K562 (cell line): Measurements from ENCODE around the gene CCND3. TPM values are rescaled to one million over a fixed set of nuclear protein-coding genes. Genes with fewer than 3 reads are reported as not detected.
A peak's percentile ranks its signal among the peaks of the same experiment; 100 is the strongest.

Experiments used
- CBFA2T2 ChIP-seq: fragments of 450-650 bp; conservative IDR thresholded peaks from 2 replicates; pipeline ENCODE4 v1.6.1; 2017; ENCODE audit warnings: mild to moderate bottlenecking
- DIDO1 ChIP-seq: fragments of 450-650 bp; IDR thresholded peaks from 2 replicates; pipeline ENCODE4 v1.6.1; 2016; ENCODE audit warnings: low read depth, missing biosample characterization, missing genetic modification characterization
- FOXK2 ChIP-seq, 2 experiments: fragments of 450-650 bp; IDR thresholded peaks in 1 of 2; conservative IDR thresholded peaks in 1 of 2; 2 replicates each; pipeline ENCODE4 v1.6.1; 2016; ENCODE audit warnings: low read depth in 2 of 2, mild to moderate bottlenecking in 1 of 2
- HIVEP1 ChIP-seq: fragments of 250-450 bp; sonication (Bioruptor Pico); IDR thresholded peaks from 2 replicates; pipeline ENCODE4 v1.4.0; 2020; ENCODE audit warnings: mild to moderate bottlenecking
- HNRNPLL ChIP-seq: fragments of 200-400 bp; formaldehyde crosslinking; IDR thresholded peaks from 2 replicates; pipeline ENCODE4 v1.6.1; 2017; ENCODE audit warnings: low read length, low read depth, mild to moderate bottlenecking; ENCODE audit not compliant: poor library complexity, severe bottlenecking
- POLR2AphosphoS2 ChIP-seq: IDR thresholded peaks from 2 replicates; pipeline ENCODE4 v1.6.1; 2012; ENCODE audit warnings: low read length, improper control_type of control experiment
- PTTG1 ChIP-seq: fragments of 450-650 bp; IDR thresholded peaks from 2 replicates; pipeline ENCODE4 v1.6.1; 2016; ENCODE audit warnings: low read depth, mild to moderate bottlenecking, missing genetic modification characterization, missing compliant biosample characterization
- SAP30 ChIP-seq: fragments of 200-600 bp; sonication (generic); IDR thresholded peaks from 2 replicates; pipeline ENCODE4 v1.6.1; 2012; ENCODE audit warnings: borderline replicate concordance, low read depth, mild to moderate bottlenecking, moderate library complexity, low read length, control low read depth, inconsistent platforms; ENCODE audit not compliant: insufficient read depth, poor library complexity, severe bottlenecking
- SIN3B ChIP-seq: fragments of 450-650 bp; IDR thresholded peaks from 2 replicates; pipeline ENCODE4 v1.6.1; 2017; ENCODE audit warnings: low read depth, mild to moderate bottlenecking, moderate library complexity
- TAF7 ChIP-seq: fragments of 450-650 bp; IDR thresholded peaks from 2 replicates; pipeline ENCODE4 v1.6.1; 2016; ENCODE audit warnings: missing genetic modification characterization, missing compliant biosample characterization
- TBL1XR1 ChIP-seq, 2 experiments: IDR thresholded peaks; 2 replicates each; pipeline ENCODE4 v1.6.1; 2012; ENCODE audit warnings: improper control_type of control experiment in 2 of 2, low read length in 2 of 2, mild to moderate bottlenecking in 1 of 2
- WHSC1 ChIP-seq: IDR thresholded peaks from one replicate; pipeline ENCODE4 v1.6.1; 2012; ENCODE audit warnings: low read length, control low read depth, inconsistent platforms
- XRCC4 ChIP-seq: IDR thresholded peaks from one replicate; pipeline ENCODE4 v1.6.1; 2011; ENCODE audit not compliant: insufficient read depth, insufficient read length; ENCODE audit errors: extremely low read depth
- ZNF146 ChIP-seq: IDR thresholded peaks from one replicate; pipeline ENCODE4 v1.6.1; 2018; ENCODE audit warnings: missing compliant biosample characterization; ENCODE audit not compliant: unreplicated experiment
- ZNF764 ChIP-seq: fragments of 250-450 bp; sonication (Bioruptor Pico); IDR thresholded peaks from 2 replicates; pipeline ENCODE4 v1.4.0; 2020; ENCODE audit warnings: low read depth, mild to moderate bottlenecking, moderate library complexity
- polyA plus RNA-seq, 8 experiments: library from polyadenylated mRNA; depleted of rRNA in 4 of 8; stranded (reverse) in 5 of 8; unstranded in 3 of 8; fragments of >200 nt; fragmentation: Nextera tagmentation in 2 of 8; fragmentation: Illumina TruSeq in 1 of 8; extraction: Ambion mirVana in 2 of 8; extraction: Trizol in 1 of 8; gene quantifications; 2 replicates each; pipeline versions ENCODE4 v1.2.1 to v1.2.3, GENCODE V29; 2011 to 2014; ENCODE audit warnings: inconsistent platforms in 1 of 8, missing spikeins in 1 of 8
- total RNA-seq, 7 experiments: library from RNA; depleted of rRNA in 6 of 7; stranded (reverse); fragments of >200 nt in 6 of 7; fragmentation: Illumina TruSeq in 2 of 7; extraction: Trizol in 2 of 7; gene quantifications; 2 replicates each; pipeline versions ENCODE4 v1.2.1 to v1.2.3, GENCODE V29; 2011 to 2021; ENCODE audit warnings: low replicate concordance in 1 of 7
- TF ChIP-seq, protein P1 (sequence below): IDR thresholded peaks from 2 replicates; pipeline ENCODE4 v1.6.1; 2011; ENCODE audit not compliant: insufficient read length; ENCODE audit errors: extremely low read depth
- TF ChIP-seq, protein P2 (sequence below): sonication (generic); formaldehyde crosslinking; IDR thresholded peaks from 2 replicates; pipeline ENCODE4 v1.8.1; 2023; ENCODE audit warnings: mild to moderate bottlenecking, missing genetic modification reagents, moderate library complexity

The CCND3 gene
- total and polyA plus RNA-seq, 9 of the 15 experiments (the other 6 are each of a cell fraction or from before 2014, with no cell fraction given): 21.5 to 204 (median 97.4) TPM

DNA sequence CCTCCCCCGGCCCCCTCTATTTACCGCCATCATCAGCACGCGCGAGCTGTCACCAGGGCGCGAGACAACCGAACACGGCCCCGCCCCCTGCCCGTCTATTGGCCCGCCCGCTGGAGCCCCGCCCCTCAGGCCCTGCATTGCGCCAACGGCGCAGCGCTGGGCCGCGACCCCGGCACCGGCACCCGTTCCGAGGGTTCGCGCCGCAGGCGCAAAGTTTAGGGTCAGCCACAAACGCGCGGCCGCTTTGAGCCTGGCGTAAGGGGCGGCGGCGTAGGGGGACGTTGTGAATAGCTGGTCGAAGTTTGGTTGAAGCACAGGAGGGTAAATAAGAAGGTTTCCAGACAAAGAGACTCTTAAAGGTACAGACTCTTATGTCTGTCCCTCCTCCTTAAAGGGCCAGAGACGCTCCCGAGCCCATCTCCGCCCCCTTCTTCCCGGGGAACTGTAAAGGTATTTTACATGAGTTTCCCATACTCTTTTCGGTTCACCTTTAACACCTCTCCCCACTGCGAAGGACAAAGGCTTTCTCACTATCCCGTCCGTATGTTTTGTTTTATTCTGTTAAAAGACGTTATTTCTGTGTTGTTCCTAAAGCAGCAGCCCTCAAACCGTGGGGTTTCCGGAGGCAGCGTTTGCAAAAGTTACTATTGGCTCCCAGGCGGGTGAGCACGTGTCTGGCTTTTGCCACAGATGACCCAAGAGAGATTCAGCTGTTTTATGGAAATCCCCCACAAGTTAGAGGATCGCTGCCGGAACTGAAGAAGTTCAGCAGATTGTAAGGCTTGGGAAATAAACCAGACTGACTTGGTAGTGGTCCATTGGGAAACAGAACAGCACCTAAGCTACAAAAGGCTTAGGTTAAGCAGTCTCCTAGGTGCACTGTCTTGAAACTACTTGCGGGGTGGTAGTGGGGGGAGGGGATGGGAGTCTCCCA is 46.0 kb downstream of the CCND3 start, which contains the start of gene USP49 (continued):
- no peak for TF ChIP-seq TAF7 (tag)
- TF ChIP-seq SIN3B: peak; percentile 18; the same call in 1 of the 2 replicates
- peak; percentile 99 for TF ChIP-seq HNRNPLL
- TF ChIP-seq PTTG1 (tag): no peak
- TF ChIP-seq HIVEP1 (CRISPR knock-in tag): 0 out of 2 replicates have a peak, but pooled peaks have one; percentile 13
- peak; percentile 68 to 73 for TF ChIP-seq FOXK2 (conservative IDR thresholded peaks at IDR 0.05 in 1 of 2, IDR thresholded peaks at IDR 0.05 in 1 of 2; ENCODE audit: low read depth in 2 of 2)
- TF ChIP-seq ZNF764 (CRISPR knock-in tag): no peak
- no peak for TF ChIP-seq WHSC1
- TF ChIP-seq POLR2AphosphoS2: no peak
- peak; percentile 22 for TF ChIP-seq CBFA2T2
- peak; percentile 71 for TF ChIP-seq SAP30
- no peak for TF ChIP-seq ZNF146 (CRISPR knock-in tag)
- TF ChIP-seq, protein P1, sequence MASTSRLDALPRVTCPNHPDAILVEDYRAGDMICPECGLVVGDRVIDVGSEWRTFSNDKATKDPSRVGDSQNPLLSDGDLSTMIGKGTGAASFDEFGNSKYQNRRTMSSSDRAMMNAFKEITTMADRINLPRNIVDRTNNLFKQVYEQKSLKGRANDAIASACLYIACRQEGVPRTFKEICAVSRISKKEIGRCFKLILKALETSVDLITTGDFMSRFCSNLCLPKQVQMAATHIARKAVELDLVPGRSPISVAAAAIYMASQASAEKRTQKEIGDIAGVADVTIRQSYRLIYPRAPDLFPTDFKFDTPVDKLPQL: no peak
- no peak for TF ChIP-seq XRCC4
- TF ChIP-seq DIDO1 (tag): 0 out of 2 replicates have a peak, but pooled peaks have one; percentile 39
- TF ChIP-seq, protein P2, sequence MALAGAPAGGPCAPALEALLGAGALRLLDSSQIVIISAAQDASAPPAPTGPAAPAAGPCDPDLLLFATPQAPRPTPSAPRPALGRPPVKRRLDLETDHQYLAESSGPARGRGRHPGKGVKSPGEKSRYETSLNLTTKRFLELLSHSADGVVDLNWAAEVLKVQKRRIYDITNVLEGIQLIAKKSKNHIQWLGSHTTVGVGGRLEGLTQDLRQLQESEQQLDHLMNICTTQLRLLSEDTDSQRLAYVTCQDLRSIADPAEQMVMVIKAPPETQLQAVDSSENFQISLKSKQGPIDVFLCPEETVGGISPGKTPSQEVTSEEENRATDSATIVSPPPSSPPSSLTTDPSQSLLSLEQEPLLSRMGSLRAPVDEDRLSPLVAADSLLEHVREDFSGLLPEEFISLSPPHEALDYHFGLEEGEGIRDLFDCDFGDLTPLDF (CRISPR knock-in tag): peak; percentile 63; the same call in 1 of the 2 replicates
- TF ChIP-seq TBL1XR1 (IDR thresholded peaks at IDR 0.05; ENCODE audit: low read length in 2 of 2): no peak; a peak in 1 of 4 replicates
